ENCODE measurements around the gene UGGT1.
A peak's percentile ranks its signal among the peaks of the same experiment; 100 is the strongest.

Gene UGGT1

DNA sequence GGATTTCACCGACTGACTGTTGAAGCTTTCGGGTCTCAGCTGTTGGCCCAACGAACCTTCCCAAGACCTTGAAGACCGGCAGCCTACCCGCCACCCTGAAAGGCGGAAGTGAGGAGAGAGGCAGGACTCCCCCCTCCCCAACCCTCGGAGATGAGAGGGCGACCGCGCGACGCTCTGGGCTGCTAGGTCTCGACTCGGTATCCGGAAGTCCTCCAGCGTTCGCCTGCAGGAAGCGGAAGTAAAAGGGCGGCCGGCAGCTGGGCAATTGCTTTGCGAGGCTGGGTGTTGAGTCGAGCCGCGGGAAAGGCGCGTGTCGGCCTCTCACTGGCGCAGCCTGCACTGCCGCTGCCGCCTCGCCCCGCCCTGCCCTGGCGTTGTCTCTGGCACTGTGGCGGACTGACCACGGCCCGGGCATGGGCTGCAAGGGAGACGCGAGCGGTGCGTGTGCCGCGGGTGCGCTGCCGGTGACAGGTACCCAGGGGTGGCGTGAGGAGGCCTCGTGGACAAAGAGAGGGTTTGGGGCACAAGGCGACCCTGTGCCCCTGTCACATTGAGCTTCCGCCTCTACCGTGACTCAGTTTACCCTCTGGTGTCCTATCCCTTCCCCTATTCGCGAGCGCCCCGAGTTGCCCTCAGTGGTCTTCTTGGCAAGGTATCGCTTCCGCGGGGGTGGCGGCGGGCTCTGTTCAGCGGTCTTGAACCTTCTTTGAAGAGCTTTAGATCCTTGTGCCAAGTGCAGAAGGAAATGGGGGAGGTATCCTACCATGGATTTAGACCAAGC is at the start of gene UGGT1:
UGGT1 (plus strand) TSS at position 256 of the 781 bp plus-strand sequence; CDS start at position 414, 158 bp downstream.
- DNase-seq (ENCODE audit: low spot score): peak; percentile 96

DNA sequence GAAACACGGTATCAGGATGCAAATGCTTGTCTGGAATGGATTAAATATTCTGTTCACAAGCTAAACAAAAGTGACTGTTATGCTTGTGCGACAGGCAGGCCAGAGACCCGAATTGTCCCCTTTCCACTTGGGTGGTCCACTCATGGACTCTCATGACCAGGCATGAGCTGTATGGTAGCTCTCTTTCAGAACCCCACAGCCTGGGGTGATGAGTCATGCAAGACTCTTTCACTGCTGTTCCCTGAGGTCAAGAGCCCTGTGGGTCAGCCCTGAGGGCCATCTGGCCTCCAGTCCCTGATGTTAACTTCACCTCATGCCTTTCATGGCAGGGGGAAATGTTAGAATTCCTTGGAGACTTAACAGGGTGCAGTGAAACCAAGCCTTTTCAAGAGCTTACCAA is 49.4 kb upstream of the UGGT1 start:
- DNase-seq (ENCODE audit: low spot score): no peak

DNA sequence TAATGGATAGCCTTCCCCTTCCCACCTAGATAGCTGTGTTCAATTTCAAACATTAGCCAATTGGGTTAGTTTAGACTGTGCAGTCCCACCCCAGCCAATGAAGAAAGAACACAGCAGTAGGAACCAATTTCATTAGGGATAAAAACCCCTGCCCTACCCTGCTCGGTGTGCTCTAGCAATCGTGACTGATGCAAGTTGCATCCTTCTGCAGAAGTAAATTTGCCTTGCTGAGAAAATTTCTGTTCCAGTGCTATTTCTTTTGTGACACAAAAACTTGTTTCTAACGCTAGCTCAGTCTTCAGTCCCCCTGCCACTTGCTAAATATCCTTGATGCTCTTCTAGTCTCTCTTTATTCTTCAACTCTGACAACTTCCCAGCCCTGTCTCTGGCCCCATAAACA is 48.0 kb upstream of the UGGT1 start:
- DNase-seq (ENCODE audit: low spot score): no peak

- DNase-seq (ENCODE audit: low spot score): no peak
Observed at GRCh38 chr2:128053331-128053730, 37.7 kb upstream of the UGGT1 start.

DNA sequence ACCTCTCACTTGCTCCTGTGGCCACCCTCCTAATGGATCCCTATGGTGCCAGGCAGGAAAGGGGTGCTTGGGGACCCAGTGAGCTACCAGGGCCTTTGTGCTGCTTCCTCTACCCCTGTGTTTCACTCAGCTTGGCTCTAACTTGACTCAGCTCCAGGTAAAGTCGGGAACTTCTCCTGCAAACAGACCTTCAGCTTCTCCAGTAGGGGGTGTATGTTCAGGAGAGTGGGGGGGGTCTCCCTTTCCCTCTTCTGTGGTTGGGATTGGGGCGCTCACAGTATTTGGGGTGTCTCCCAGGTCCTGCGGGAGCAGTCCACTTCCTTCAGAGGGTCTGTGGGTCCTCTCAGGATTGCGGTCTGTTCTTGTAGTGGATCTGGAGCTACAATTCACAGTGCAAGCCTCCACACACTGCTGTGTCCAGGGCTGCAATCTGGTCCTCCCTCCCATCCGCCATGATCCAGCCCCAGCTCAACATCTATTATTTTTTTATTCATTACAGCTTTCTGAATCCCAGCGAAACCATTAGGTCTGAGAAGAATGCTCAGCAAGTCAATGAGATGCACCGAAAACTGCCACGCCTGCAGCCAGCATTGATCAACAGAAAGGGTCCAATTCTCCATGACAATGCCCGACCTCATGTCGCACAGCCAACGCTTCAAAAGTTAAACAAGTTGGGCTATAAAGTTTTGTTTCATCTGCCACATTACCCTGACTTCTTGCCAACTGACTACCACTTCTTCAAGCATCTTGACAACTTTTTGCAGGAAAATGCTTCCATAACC is 36.7 kb upstream of the UGGT1 start:
- DNase-seq (ENCODE audit: low spot score): no peak

- DNase-seq (ENCODE audit: low spot score): no peak
Observed at GRCh38 chr2:128057334-128057733, 33.7 kb upstream of the UGGT1 start.

DNA sequence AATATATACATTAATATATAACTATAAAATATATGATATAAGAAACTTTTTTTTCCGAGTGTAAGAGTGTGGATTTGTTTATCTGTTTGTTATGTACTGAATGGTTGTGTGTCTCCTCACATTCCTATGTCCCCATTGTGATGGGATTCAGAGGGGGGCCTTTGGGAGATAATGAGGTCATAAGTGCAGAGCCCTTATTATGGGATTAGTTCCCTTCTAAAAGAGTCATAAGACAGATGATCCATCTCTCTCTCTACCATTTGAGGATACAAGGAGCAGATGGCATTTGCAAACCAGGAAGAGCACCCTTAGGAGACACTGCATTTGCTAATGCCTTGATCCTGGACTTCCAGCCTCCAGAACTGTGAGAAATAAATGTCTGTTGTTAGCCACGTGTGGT is 32.9 kb upstream of the UGGT1 start:
- no peak for DNase-seq (ENCODE audit: low spot score)

- no peak for DNase-seq (ENCODE audit: low spot score)
Observed at GRCh38 chr2:128062571-128062970, 28.4 kb upstream of the UGGT1 start.

- DNase-seq (ENCODE audit: low spot score): no peak
Observed at GRCh38 chr2:128064353-128064752, 26.6 kb upstream of the UGGT1 start.

DNA sequence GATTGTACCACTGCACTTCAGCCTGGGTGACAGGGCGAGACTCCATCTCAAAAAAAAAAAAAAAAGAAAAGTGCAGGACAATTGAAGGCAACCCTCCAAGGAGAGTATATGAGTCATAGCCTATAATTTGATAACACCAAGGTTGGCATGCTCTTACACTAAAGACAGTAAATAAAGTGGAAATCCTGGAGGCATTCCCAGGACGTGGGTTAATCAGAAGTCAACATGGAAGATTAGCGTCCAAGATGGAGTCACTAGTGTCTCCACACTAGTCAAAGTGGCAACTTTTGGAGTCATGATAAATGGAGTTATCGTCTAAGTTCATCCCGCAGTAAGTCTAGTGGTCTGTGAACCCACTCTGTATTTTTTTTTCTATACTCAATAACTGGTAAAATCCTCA is 21.2 kb upstream of the UGGT1 start:
- DNase-seq (ENCODE audit: low spot score): no peak

GRCh38 chr2:128073278-128073677 is 17.7 kb upstream of the UGGT1 start:
- no peak for DNase-seq (ENCODE audit: low spot score)

GRCh38 chr2:128076461-128077106 is 14.4 kb upstream of the UGGT1 start:
- DNase-seq (ENCODE audit: low spot score): no peak

DNA sequence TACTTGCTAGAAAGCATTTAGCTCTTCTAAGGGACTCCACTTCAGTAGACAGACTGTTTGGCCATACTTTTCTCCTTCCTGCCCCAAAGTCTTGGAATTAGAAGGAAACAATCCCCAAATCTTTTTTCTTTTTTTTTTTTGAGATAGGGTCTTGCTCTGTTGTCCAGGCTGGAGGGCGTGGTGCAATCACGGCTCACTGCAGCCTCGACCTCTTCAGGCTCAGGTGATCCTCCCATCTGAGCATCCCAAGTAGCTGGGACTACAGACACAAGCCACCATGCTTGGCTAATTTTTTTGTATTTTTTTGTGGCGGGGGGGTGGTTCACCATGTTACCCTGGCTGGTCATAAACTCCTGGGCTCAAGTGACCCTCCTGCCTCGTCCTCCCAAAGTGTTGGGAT is 6.2 kb upstream of the UGGT1 start:
- DNase-seq (ENCODE audit: low spot score): no peak

DNA sequence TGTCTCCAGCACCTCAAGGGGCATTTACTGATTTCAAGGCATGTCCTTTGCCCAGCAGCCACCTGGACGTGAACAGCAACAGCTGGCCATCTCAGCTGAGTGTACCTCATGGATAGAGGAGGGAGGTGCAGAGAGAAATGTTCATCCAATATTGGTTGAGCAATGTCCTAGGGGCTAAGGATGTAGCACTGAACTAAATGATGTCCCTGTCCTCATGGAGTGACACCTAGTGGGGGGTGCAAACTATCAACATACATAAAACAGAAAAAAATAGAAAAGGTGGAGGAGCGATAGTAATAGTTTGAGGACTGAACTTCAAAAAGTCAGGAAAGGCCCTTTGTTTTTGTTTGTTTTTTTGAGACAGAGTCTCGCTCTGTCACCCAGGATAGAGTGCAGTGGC is 4.8 kb upstream of the UGGT1 start:
- DNase-seq (ENCODE audit: low spot score): no peak

DNA sequence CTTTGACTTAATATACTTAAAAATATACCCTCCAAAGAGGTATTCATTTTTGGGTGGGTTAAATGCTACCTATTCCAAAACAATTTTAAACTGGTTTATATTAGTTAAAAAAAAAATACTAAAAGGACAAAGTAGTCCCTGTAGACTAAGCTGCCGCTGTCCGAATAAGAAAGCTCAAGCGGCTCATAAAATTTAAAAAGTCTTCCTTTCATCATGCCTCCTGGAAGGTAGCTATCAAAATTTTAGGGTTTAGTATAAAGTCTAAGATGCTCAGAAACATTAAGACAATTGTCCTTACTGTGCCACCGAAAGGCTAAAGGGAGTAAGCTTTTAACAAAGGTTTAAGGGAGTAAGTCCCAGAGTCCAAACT is 440 bp upstream of the UGGT1 start:
- no peak for DNase-seq (ENCODE audit: low spot score)

DNA sequence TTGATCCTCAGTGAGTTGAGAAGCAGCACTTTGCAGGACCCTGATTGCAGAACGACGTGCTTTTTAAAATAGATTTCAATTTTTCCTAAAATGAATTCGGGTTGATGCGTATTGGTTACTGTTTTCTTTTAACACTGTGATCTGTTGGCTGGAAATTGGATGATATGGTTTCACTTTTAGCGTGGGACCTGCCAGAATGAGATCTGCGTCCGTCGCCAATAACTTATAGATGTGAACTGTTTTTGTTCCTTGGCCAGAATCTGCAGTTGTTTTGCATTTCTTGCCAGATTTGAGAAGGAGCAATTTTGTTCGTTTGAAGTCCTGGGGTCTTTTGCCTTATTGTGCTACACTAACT is 703 bp downstream of the UGGT1 start:
- DNase-seq (ENCODE audit: low spot score): peak; percentile 26

DNA sequence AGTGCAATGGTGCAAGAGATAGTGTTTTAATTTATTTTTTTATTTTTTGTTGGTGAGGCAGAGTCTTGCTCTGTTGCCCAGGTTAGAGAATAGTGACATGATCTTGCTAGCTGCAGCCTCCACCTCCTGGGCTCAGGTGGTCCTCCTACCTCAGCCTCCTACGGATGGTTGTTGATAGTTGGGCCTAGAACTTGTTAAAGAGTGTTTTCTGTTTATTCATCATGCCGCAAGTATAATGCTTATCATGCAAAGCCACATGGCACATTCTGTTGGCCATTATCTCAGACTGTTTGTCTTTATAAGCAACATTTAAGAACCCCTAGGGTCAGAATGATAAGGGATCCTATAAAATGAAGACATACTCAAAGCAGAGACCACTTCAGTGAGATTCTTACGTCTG is 1.7 kb downstream of the UGGT1 start:
- DNase-seq (ENCODE audit: low spot score): no peak

DNA sequence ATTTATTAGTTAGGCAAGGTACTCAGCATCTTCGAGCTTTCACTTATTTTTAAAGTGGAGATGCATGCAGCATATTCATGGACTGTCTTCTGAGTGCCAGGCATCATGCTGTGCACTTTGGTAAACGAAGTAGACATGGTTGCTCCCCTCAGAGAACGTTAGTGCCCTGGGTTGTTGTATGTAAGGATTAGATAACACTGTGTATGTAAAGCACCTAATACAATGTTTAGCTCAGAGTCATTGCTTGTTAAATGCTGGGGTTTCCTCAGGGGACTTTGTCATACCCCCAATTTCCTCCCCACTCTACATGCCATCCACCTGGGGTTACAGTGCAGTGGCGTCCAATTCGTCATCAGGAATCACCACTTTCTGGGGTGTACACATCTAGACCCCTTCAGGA is 2.8 kb downstream of the UGGT1 start:
- no peak for DNase-seq (ENCODE audit: low spot score)

DNA sequence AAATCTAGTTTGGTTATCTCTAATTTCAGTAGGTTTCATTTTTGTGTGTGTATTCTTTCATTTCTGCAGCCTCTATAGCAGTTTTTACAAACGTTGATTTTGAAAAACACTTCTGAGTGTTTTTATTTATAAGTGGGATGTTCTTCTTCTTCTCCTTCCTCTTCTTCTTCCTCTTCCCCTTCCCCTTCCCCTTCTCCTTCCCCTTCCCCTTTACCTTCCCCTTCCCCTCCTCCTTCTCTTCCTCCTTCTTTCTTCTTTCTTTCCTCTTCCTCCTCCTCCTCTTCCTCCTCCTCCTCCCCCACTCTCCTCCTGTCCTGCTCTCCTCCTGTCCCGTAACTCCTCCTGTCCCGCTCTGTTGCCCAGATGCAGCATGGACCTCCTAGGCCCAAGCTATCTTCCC is 4.2 kb downstream of the UGGT1 start:
- DNase-seq (ENCODE audit: low spot score): no peak

DNA sequence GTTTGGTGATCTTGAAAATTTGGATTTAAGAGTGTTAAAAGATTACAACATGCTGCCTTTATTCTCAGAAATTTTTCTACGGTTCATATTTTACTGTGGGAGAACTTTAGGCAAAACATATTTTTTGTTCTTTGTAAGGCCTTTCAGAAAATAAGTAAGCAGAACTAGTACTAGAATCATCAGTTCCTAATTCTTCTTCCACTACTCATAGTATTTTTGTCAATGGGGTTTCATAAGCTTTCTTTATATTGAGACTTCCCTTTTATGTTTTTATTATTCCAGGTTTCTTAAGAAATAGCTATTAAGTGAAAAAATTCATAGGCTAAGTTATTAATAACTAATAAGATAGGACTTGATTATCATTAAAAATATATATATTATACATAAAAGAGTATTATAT is 12.4 kb downstream of the UGGT1 start:
- DNase-seq (ENCODE audit: low spot score): no peak

DNA sequence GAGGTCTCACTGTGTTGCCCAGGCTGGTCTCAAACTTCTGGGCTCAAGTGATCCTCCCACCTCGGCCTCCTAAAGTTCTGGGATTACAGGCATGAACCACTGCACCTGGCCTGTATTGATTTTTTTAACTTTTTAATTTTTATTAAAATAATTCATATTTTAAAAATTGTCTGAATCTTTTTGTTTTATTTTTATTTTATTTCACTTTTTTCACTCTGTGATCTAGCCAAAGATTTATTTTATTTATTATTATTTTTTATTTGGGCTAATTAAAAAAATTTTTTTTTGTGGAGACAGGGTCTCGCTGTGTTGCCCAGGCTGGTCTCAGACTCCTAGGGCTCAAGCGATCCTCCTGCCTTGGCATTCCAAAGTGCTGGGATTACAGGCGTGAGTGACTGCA is 14.1 kb downstream of the UGGT1 start:
- DNase-seq (ENCODE audit: low spot score): no peak

GRCh38 chr2:128108166-128108565 is 17.2 kb downstream of the UGGT1 start:
- DNase-seq (ENCODE audit: low spot score): no peak

- no peak for DNase-seq (ENCODE audit: low spot score)
Observed at GRCh38 chr2:128109243-128109642, 18.2 kb downstream of the UGGT1 start.
